ENCODE results near the gene GMCL1. TPM values are rescaled to one million over a fixed set of nuclear protein-coding genes. Genes with fewer than 3 reads are reported as not detected.

GMCL1 gene
- total RNA-seq, 1 experiment from 2014 or later: 13.2 TPM

DNA sequence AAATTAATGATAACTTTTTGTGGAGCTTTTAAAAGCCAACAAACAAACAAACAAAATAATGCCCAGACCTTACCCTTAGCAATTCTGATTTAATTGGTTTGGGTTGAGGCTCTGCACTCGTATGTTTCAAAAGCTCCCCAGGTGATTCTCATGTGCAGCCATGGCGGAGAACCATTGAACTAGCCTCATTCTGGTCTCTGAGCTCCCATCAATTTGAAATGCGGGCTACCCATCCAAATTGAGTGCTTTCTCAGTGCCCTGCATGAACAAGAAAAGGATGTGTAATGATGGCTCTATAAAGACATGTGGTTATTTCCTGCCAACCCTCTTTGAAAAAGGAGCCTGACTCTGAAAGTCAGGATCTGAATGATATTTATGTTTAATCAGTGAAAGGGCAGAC is 93.7 kb downstream of the GMCL1 start:
- BruUV-seq (replicated peaks): no TSS peak
- ATAC-seq (no peak), DNase-seq (ENCODE audit: low read depth, low spot score) (no peak)
- Histone ChIP-seq H3K9me3 (ENCODE audit: control insufficient read depth, insufficient read depth, low read depth, low read length) (no peaks in the 10 kb centered on the region), H3K4me1 (ENCODE audit: control insufficient read depth, insufficient read depth, low read length) (0 out of 2 replicates have a peak, but pooled peaks cover 3% of the 10 kb centered on the region), H3K4me3 (ENCODE audit: low read depth in 2 of 2, low read length in 2 of 2) (no peak overlapping the region), H3K27ac (ENCODE audit: low read length) (no peak overlapping the region), H3K27me3 (ENCODE audit: control insufficient read depth, insufficient read depth, low read length) (no peaks in the 10 kb centered on the region), H3K36me3 (ENCODE audit: control insufficient read depth, insufficient read depth, low read length) (no peaks in the 10 kb centered on the region)
- in situ Hi-C loops (cut with HindIII; ENCODE audit: low pct_unique_long_range_greater_than_20kb, low sequenced_read_pairs) (no loop called here), intact Hi-C loops (cut with micrococcal nuclease; ENCODE audit: unreplicated experiment) (no loop called here)
- CTCF ChIA-PET: interaction anchor here (0.7 kb wide), 1 partner anchor 167 kb away, joined by 3 read pairs; no protein-coding TSS in a partner anchor
- POLR2A ChIA-PET: interaction anchor here (0.7 kb wide), 1 partner anchor 72 kb away, joined by 3 read pairs; no protein-coding TSS in a partner anchor
- no peak for TF ChIP-seq SIN3A (IDR thresholded peaks at IDR 0.05; ENCODE audit: borderline replicate concordance, insufficient read depth, low read depth, low read length)
- TF ChIP-seq TCF7L2 (IDR thresholded peaks at IDR 0.05; ENCODE audit: low read depth, low read length): no peak
- TF ChIP-seq, protein P1, sequence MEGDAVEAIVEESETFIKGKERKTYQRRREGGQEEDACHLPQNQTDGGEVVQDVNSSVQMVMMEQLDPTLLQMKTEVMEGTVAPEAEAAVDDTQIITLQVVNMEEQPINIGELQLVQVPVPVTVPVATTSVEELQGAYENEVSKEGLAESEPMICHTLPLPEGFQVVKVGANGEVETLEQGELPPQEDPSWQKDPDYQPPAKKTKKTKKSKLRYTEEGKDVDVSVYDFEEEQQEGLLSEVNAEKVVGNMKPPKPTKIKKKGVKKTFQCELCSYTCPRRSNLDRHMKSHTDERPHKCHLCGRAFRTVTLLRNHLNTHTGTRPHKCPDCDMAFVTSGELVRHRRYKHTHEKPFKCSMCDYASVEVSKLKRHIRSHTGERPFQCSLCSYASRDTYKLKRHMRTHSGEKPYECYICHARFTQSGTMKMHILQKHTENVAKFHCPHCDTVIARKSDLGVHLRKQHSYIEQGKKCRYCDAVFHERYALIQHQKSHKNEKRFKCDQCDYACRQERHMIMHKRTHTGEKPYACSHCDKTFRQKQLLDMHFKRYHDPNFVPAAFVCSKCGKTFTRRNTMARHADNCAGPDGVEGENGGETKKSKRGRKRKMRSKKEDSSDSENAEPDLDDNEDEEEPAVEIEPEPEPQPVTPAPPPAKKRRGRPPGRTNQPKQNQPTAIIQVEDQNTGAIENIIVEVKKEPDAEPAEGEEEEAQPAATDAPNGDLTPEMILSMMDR (IDR thresholded peaks at IDR 0.05): no peak
- TF ChIP-seq, protein P2, sequence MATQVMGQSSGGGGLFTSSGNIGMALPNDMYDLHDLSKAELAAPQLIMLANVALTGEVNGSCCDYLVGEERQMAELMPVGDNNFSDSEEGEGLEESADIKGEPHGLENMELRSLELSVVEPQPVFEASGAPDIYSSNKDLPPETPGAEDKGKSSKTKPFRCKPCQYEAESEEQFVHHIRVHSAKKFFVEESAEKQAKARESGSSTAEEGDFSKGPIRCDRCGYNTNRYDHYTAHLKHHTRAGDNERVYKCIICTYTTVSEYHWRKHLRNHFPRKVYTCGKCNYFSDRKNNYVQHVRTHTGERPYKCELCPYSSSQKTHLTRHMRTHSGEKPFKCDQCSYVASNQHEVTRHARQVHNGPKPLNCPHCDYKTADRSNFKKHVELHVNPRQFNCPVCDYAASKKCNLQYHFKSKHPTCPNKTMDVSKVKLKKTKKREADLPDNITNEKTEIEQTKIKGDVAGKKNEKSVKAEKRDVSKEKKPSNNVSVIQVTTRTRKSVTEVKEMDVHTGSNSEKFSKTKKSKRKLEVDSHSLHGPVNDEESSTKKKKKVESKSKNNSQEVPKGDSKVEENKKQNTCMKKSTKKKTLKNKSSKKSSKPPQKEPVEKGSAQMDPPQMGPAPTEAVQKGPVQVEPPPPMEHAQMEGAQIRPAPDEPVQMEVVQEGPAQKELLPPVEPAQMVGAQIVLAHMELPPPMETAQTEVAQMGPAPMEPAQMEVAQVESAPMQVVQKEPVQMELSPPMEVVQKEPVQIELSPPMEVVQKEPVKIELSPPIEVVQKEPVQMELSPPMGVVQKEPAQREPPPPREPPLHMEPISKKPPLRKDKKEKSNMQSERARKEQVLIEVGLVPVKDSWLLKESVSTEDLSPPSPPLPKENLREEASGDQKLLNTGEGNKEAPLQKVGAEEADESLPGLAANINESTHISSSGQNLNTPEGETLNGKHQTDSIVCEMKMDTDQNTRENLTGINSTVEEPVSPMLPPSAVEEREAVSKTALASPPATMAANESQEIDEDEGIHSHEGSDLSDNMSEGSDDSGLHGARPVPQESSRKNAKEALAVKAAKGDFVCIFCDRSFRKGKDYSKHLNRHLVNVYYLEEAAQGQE (IDR thresholded peaks at IDR 0.05; ENCODE audit: insufficient read depth in 1 of 2, low read depth in 2 of 2, low read length in 1 of 2): no peak
- no peak for TF ChIP-seq POLR2AphosphoS5 (IDR thresholded peaks at IDR 0.05; ENCODE audit: low read depth, low read length)

DNA sequence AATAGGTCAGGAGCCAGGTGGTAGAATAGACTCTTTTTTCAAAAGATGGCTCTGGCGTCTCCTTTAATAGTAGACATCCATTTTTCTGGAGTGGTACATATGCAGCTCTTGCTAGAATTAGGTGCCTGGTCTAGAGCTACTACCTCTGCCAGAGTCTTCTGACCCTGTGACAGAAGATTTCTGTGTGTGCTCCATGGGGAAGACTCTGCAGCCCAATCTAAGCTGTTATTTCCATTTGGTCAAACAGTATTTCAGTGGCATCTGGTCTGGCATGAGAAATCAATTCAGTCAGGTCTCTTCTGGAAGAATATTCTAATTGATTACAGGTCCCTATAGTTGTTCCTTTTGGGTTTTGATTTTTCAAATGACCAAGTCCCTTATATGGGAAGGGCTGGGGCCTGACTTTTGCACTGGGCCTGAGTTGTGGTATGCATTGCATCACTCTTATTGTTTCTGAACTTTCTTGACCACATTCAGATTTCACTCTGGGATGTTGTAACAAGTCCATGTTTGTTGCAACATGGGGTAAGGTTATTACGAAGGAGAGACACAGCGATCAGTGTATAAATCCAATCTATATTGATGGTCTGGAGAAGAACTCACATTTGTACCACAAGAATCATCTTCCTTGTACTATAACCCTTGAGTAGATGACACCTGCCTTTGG is 97.5 kb downstream of the GMCL1 start:
- no peaks in the 10 kb centered on the region for H3K4me1 ChIP-seq (ENCODE audit: control insufficient read depth, insufficient read depth, low read length)
- H3K9me3 ChIP-seq (ENCODE audit: control insufficient read depth, insufficient read depth, low read depth, low read length): no peaks in the 10 kb centered on the region
- no peak for ATAC-seq
- H3K27ac ChIP-seq (ENCODE audit: low read length): no peak overlapping the region
- ChIA-PET CTCF (no interaction called here), POLR2A (no interaction called here)
- no peaks in the 10 kb centered on the region for H3K27me3 ChIP-seq (ENCODE audit: control insufficient read depth, insufficient read depth, low read length)
- in situ Hi-C loops (cut with HindIII; ENCODE audit: low pct_unique_long_range_greater_than_20kb, low sequenced_read_pairs): no loop called here
- no TSS peak for BruUV-seq (replicated peaks)
- TF ChIP-seq TCF7L2 (IDR thresholded peaks at IDR 0.05; ENCODE audit: low read depth, low read length) (no peak), POLR2AphosphoS5 (IDR thresholded peaks at IDR 0.05; ENCODE audit: low read depth, low read length) (no peak)
- TF ChIP-seq, protein P1 (IDR thresholded peaks at IDR 0.05): no peak
- no peak for DNase-seq (ENCODE audit: low read depth, low spot score)
- H3K4me3 ChIP-seq (ENCODE audit: low read depth in 2 of 2, low read length in 2 of 2): no peak overlapping the region
- intact Hi-C loops (cut with micrococcal nuclease; ENCODE audit: unreplicated experiment): no loop called here
- no peaks in the 10 kb centered on the region for H3K36me3 ChIP-seq (ENCODE audit: control insufficient read depth, insufficient read depth, low read length)

Other genes with a start within 250 kb of the GMCL1 start
- gene AAK1, start 185.9 kb upstream of the GMCL1 start, total RNA-seq (2021; ENCODE audit: unreplicated experiment): 123 TPM
- 183 TPM for gene ANXA4, start 87.5 kb upstream of the GMCL1 start, total RNA-seq (2021; ENCODE audit: unreplicated experiment)
- gene SNRNP27, start 64.3 kb downstream of the GMCL1 start, total RNA-seq (2021; ENCODE audit: unreplicated experiment): 39.7 TPM
- 6.5 TPM for gene MXD1, start 85.4 kb downstream of the GMCL1 start, total RNA-seq (2021; ENCODE audit: unreplicated experiment)
- 0.21 TPM for gene ASPRV1, start 132.0 kb downstream of the GMCL1 start, total RNA-seq (2021; ENCODE audit: unreplicated experiment)

All from Panc1 (cell line).